Measurements from ENCODE around the gene KRTAP3-2. TPM values are rescaled to one million over a fixed set of nuclear protein-coding genes. Genes with fewer than 3 reads are reported as not detected.
A peak's percentile ranks its signal among the peaks of the same experiment; 100 is the strongest.

The KRTAP3-2 gene
- total RNA-seq, 1 donor from 2014 or later: not detected

- Histone ChIP-seq H3K4me3 (no peak overlapping the region), H3K27me3 (no peaks in the 10 kb centered on the region), H3K27ac (peak overlapping the region; percentile 53), H3K36me3 (no peaks in the 10 kb centered on the region), H3K4me1 (no peaks in the 10 kb centered on the region), H3K9me3 (no peaks in the 10 kb centered on the region)
- DNase-seq (ENCODE audit: extremely low spot score in 2 of 2): no peak
- no peak for TF ChIP-seq CTCF (IDR thresholded peaks at IDR 0.05)
- no peak for TF ChIP-seq POLR2A (IDR thresholded peaks at IDR 0.05)
- TF ChIP-seq POLR2AphosphoS5 (IDR thresholded peaks at IDR 0.05; ENCODE audit: insufficient read depth in 1 of 2, low read depth in 1 of 2): no peak
- intact Hi-C loops (cut with DNase I): no loop called here
These were observed 19.1 kb downstream of the KRTAP3-2 start for GRCh38 chr17:40980596-40980995.

- Histone ChIP-seq H3K4me3 (no peak overlapping the region), H3K36me3 (no peaks in the 10 kb centered on the region), H3K4me1 (no peaks in the 10 kb centered on the region), H3K27ac (peak overlapping the region; percentile 53), H3K9me3 (no peaks in the 10 kb centered on the region), H3K27me3 (no peaks in the 10 kb centered on the region)
- no peak for DNase-seq (ENCODE audit: extremely low spot score in 2 of 2)
- TF ChIP-seq POLR2A (IDR thresholded peaks at IDR 0.05) (no peak), POLR2AphosphoS5 (IDR thresholded peaks at IDR 0.05; ENCODE audit: insufficient read depth in 1 of 2, low read depth in 1 of 2) (no peak), CTCF (IDR thresholded peaks at IDR 0.05) (no peak)
- intact Hi-C loops (cut with DNase I): no loop called here
These were observed 19.6 kb downstream of the KRTAP3-2 start for GRCh38 chr17:40980117-40980516.

GRCh38 chr17:40978575-40979151 is 21.0 kb downstream of the KRTAP3-2 start:
- TF ChIP-seq CTCF (IDR thresholded peaks at IDR 0.05): no peak
- TF ChIP-seq POLR2A (IDR thresholded peaks at IDR 0.05): no peak
- TF ChIP-seq POLR2AphosphoS5 (IDR thresholded peaks at IDR 0.05; ENCODE audit: insufficient read depth in 1 of 2, low read depth in 1 of 2): no peak
- no peaks in the 10 kb centered on the region for H3K4me1 ChIP-seq
- H3K9me3 ChIP-seq: no peaks in the 10 kb centered on the region
- DNase-seq (ENCODE audit: extremely low spot score in 2 of 2): no peak
- no peak overlapping the region for H3K27ac ChIP-seq
- no peaks in the 10 kb centered on the region for H3K36me3 ChIP-seq
- intact Hi-C loops (cut with DNase I): no loop called here
- no peak overlapping the region for H3K4me3 ChIP-seq
- H3K27me3 ChIP-seq: no peaks in the 10 kb centered on the region

GRCh38 chr17:40975516-40975915 is 24.2 kb downstream of the KRTAP3-2 start:
- Histone ChIP-seq H3K27me3 (no peaks in the 10 kb centered on the region), H3K9me3 (no peaks in the 10 kb centered on the region), H3K36me3 (no peaks in the 10 kb centered on the region), H3K4me3 (no peak overlapping the region), H3K27ac (no peak overlapping the region), H3K4me1 (no peaks in the 10 kb centered on the region)
- no peak for TF ChIP-seq POLR2AphosphoS5 (IDR thresholded peaks at IDR 0.05; ENCODE audit: insufficient read depth in 1 of 2, low read depth in 1 of 2)
- TF ChIP-seq POLR2A (IDR thresholded peaks at IDR 0.05): no peak
- no peak for TF ChIP-seq CTCF (IDR thresholded peaks at IDR 0.05)
- no peak for DNase-seq (ENCODE audit: extremely low spot score in 2 of 2)
- intact Hi-C loops (cut with DNase I): no loop called here

GRCh38 chr17:40974366-40974765 is 25.3 kb downstream of the KRTAP3-2 start:
- no peaks in the 10 kb centered on the region for H3K27me3 ChIP-seq
- no peaks in the 10 kb centered on the region for H3K9me3 ChIP-seq
- no peak for TF ChIP-seq CTCF (IDR thresholded peaks at IDR 0.05)
- TF ChIP-seq POLR2A (IDR thresholded peaks at IDR 0.05): no peak
- no peak for TF ChIP-seq POLR2AphosphoS5 (IDR thresholded peaks at IDR 0.05; ENCODE audit: insufficient read depth in 1 of 2, low read depth in 1 of 2)
- no peak for DNase-seq (ENCODE audit: extremely low spot score in 2 of 2)
- H3K4me1 ChIP-seq: no peaks in the 10 kb centered on the region
- H3K27ac ChIP-seq: no peak overlapping the region
- H3K36me3 ChIP-seq: no peaks in the 10 kb centered on the region
- no peak overlapping the region for H3K4me3 ChIP-seq
- intact Hi-C loops (cut with DNase I): no loop called here

Measured in vagina (tissue), 2 donors.